Nephron (organoid): ENCODE results near the gene PDZD4.

Source experiments
- H3K27ac Mint-ChIP-seq, 3 experiments: 2 replicates each; pipeline ENCODE4 v1.8.0; 2020; ENCODE audit warnings: mixed read lengths in 3 of 3, mild to moderate bottlenecking in 2 of 3, moderate library complexity in 1 of 3
- H3K27me3 Mint-ChIP-seq: 2 replicates; pipeline ENCODE4 v1.8.0; 2021; ENCODE audit warnings: low read depth, mild to moderate bottlenecking, moderate library complexity, mixed read lengths
- H3K36me3 Mint-ChIP-seq: 2 replicates; pipeline ENCODE4 v1.8.0; 2020; ENCODE audit warnings: low read depth, mixed read lengths
- H3K4me1 Mint-ChIP-seq: 2 replicates; pipeline ENCODE4 v1.8.0; 2020; ENCODE audit warnings: mixed read lengths
- H3K4me3 Mint-ChIP-seq, 3 experiments: 2 replicates each; pipeline ENCODE4 v1.8.0; 2020; ENCODE audit warnings: mild to moderate bottlenecking in 3 of 3, mixed read lengths in 3 of 3, moderate library complexity in 2 of 3
- H3K9me3 Mint-ChIP-seq: 2 replicates; pipeline ENCODE4 v1.8.0; 2020; ENCODE audit warnings: mixed read lengths
- TF ChIP-seq, protein P1 (sequence below), 3 experiments: fragments of 200-600 bp; sonication (generic); IDR thresholded peaks; one replicate each; pipeline ENCODE4 v1.5.0; 2021; ENCODE audit warnings: antibody characterized with exemption in 3 of 3; ENCODE audit not compliant: unreplicated experiment in 3 of 3

PDZD4 gene

DNA sequence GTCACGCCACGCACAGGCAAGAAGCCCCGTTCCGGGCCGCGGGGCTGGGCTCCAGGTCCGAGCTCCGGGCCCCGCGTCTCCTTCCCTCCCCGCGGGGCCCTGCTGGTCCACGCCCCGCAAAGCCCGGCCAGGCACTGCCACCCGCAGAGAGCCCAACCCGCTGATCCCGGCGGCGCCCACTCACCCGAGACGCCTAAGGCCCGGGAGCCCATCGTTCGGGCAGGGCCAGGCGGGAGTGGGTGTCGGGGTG, 870 bp downstream of the PDZD4 start:
- H3K27ac Mint-ChIP-seq: no peak overlapping the region
- H3K27me3 Mint-ChIP-seq: peaks cover 50% of the 10 kb centered on the region
- no peaks in the 10 kb centered on the region for H3K4me1 Mint-ChIP-seq
- H3K36me3 Mint-ChIP-seq: peaks cover 7% of the 10 kb centered on the region
- H3K4me3 Mint-ChIP-seq: peak overlapping the region; percentile 67 to 80 (median 77)
- TF ChIP-seq, protein P1, sequence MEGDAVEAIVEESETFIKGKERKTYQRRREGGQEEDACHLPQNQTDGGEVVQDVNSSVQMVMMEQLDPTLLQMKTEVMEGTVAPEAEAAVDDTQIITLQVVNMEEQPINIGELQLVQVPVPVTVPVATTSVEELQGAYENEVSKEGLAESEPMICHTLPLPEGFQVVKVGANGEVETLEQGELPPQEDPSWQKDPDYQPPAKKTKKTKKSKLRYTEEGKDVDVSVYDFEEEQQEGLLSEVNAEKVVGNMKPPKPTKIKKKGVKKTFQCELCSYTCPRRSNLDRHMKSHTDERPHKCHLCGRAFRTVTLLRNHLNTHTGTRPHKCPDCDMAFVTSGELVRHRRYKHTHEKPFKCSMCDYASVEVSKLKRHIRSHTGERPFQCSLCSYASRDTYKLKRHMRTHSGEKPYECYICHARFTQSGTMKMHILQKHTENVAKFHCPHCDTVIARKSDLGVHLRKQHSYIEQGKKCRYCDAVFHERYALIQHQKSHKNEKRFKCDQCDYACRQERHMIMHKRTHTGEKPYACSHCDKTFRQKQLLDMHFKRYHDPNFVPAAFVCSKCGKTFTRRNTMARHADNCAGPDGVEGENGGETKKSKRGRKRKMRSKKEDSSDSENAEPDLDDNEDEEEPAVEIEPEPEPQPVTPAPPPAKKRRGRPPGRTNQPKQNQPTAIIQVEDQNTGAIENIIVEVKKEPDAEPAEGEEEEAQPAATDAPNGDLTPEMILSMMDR (IDR thresholded peaks at IDR 0.05; ENCODE audit: unreplicated experiment in 3 of 3): no peak
- peaks cover 19% of the 10 kb centered on the region for H3K9me3 Mint-ChIP-seq

DNA sequence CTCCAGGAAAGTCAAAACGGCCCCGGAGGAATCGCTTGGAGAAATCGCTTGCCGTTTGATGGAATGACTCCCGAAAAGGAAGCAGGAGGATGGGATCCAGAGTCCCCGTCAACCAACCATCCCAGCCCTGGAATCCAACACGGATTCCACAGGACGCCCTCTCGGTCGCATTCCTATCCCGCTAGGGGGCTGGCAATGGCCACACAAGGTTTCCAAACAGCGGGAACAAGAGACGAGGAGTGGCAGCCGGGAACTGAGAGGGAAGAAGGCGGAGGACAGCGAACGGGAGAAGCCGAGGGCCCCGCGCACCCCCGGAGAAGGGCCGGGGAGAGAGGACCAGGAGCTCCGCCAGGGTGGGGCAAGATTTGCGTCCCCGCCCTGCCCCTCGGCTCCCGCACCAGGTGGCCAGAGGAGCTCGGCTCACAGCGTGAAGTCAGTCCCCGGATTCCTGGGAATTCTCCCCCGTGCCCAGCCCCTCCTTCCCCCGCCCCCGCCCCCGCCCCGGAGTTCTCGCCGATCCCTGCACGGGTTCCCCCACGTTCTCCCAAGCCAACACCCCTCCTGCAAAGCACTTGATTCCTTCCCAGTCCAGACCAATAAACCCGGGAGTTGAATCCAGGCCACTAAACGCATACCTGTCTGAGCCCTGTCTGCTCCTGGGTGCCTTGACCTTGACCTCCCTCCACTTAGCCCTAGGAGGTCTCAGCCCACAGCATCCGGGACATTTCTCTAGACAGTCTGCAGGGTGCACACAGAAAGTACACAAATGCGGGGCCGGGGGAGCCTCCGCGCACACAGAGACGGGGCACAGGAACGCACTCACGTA, 1.4 kb downstream of the PDZD4 start:
- Mint-ChIP-seq H3K4me3 (peak overlapping the region; percentile 77 to 81 (median 79)), H3K27me3 (peaks cover 50% of the 10 kb centered on the region), H3K9me3 (peaks cover 19% of the 10 kb centered on the region), H3K4me1 (no peaks in the 10 kb centered on the region), H3K27ac (no peak overlapping the region), H3K36me3 (peaks cover 7% of the 10 kb centered on the region)
- TF ChIP-seq, protein P1 (IDR thresholded peaks at IDR 0.05; ENCODE audit: unreplicated experiment in 3 of 3): no peak

DNA sequence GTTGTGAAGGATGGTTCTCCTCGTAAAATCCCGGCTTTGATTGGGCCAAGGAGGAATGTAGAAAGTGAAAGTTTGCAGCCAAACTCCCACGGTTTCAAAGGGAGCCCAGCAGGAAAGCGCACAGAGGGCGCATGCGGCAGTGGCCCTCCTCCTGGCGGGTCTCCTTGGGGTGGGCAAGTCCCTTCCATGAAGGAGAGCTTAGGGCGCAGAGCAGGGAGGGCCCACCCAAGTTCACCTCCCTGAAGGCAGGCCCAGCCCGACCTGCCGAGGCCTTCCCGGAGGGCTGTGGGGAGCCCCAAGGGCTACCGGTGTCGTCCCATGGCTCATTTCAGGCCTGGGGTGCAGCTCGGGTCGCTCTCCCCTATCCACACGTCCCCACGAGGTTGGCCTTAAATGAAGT, 2.0 kb downstream of the PDZD4 start:
- Mint-ChIP-seq H3K4me3 (peak overlapping the region; percentile 77 to 81 (median 79)), H3K27me3 (peaks cover 55% of the 10 kb centered on the region), H3K9me3 (peaks cover 19% of the 10 kb centered on the region), H3K4me1 (no peaks in the 10 kb centered on the region), H3K36me3 (peaks cover 7% of the 10 kb centered on the region), H3K27ac (no peak overlapping the region)
- TF ChIP-seq, protein P1 (IDR thresholded peaks at IDR 0.05; ENCODE audit: unreplicated experiment in 3 of 3): no peak

DNA sequence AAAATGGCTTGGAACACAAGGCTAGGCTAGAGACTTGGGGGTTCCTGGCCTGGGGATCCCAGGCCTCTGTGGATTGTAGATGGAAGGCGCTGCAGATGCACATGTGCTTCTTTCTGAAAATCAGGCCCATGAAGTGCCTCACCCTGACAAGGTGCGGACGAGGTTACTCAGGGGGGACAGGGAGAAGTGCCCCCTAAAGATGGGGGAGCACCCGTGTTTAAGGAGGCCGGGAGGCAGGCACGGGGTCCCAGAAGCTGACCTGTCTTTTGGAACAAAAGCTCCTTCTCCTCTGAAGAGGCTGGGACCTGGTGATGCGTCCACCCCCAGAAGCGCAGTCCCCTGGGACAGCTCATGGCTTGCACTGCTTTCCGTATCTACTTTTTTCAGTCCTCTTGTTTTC, 2.4 kb downstream of the PDZD4 start:
- peaks cover 7% of the 10 kb centered on the region for H3K36me3 Mint-ChIP-seq
- TF ChIP-seq, protein P1 (IDR thresholded peaks at IDR 0.05; ENCODE audit: unreplicated experiment in 3 of 3): no peak
- no peak overlapping the region for H3K27ac Mint-ChIP-seq
- H3K9me3 Mint-ChIP-seq: peaks cover 15% of the 10 kb centered on the region
- H3K4me3 Mint-ChIP-seq: peak overlapping the region; percentile 20 to 71 (median 63)
- no peaks in the 10 kb centered on the region for H3K4me1 Mint-ChIP-seq
- H3K27me3 Mint-ChIP-seq: peaks cover 51% of the 10 kb centered on the region

DNA sequence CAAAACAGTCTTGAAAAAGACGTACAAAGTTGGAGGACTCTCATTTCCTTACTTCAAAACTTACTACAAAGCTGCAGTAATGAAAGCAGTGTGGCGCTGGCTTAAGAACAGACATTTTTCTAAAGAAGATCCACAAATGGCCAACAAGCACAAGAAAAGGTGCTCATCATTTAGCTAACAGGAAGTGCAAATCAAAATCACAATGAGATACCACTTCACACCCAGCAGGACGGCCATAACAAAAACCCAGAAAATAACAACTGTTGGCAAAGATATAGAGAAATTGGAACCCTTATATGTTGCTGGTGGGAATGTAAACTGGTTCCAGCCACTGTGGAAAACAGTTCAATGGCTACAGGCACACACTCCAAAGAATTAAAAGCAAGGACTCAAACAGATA, 3.3 kb downstream of the PDZD4 start:
- H3K4me3 Mint-ChIP-seq: peak overlapping the region in 2 of 3 experiments; percentile 6 to 51
- peaks cover 12% of the 10 kb centered on the region for H3K9me3 Mint-ChIP-seq
- no peak overlapping the region for H3K27ac Mint-ChIP-seq
- TF ChIP-seq, protein P1 (IDR thresholded peaks at IDR 0.05; ENCODE audit: unreplicated experiment in 3 of 3): no peak
- peaks cover 7% of the 10 kb centered on the region for H3K36me3 Mint-ChIP-seq
- H3K27me3 Mint-ChIP-seq: peaks cover 42% of the 10 kb centered on the region
- H3K4me1 Mint-ChIP-seq: no peaks in the 10 kb centered on the region

DNA sequence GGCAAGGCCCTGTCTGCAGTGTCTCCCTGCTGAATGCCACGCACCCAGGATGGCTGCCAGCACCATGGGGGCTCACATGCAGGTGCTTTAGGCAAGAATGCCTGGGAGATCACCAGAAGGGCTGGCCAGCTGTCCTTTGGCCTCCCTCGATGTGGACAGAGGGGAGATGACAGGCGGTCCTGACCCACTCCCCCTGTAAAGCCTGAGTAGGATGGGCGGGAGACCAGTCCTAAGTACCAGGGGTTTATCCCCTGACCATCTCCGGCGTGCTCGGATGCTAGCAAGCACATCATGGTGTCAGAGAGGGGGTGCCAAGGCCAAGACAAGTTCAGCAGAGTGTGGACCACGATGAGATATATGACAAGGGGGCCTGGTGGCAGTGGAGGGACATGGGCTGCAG, 5.3 kb downstream of the PDZD4 start:
- H3K9me3 Mint-ChIP-seq: peaks cover 15% of the 10 kb centered on the region

More for the DNA sequence above, 5.3 kb downstream of the PDZD4 start:
- Mint-ChIP-seq H3K4me1 (no peaks in the 10 kb centered on the region), H3K36me3 (peaks cover 7% of the 10 kb centered on the region), H3K27ac (no peak overlapping the region), H3K4me3 (no peak overlapping the region), H3K27me3 (peaks cover 31% of the 10 kb centered on the region)
- TF ChIP-seq, protein P1 (IDR thresholded peaks at IDR 0.05; ENCODE audit: unreplicated experiment in 3 of 3): no peak
